HCT116 (cell line): Measurements from ENCODE around the gene MYOF. TPM values are rescaled to one million over a fixed set of nuclear protein-coding genes. Genes with fewer than 3 reads are reported as not detected.

Experiments
- ATAC-seq: fragments of 200-7000 bp; cut with Tn5 transposase; 2 replicates; pipeline ENCODE4 v1.9.1; 2020; ENCODE audit warnings: mild to moderate bottlenecking, moderate library complexity
- BruUV-seq: library from RNA; stranded (reverse); fragments of 400-500 nt; replicated peaks from 2 replicates; lab custom pipeline; 2021; lab: Mats Ljungman, UMichigan
- CTCF ChIA-PET: fragments of 300-600 bp; sonication (Branson Sonifier 250); formaldehyde crosslinking; loops from one replicate; lab custom pipeline; 2021; ENCODE audit warnings: antibody characterized with exemption; lab: Charles Lee
- POLR2A ChIA-PET: fragments of 300-600, 350-600 bp; sonication (Branson Sonifier 250); formaldehyde crosslinking; loops from one replicate; lab custom pipeline; 2021; ENCODE audit warnings: antibody characterized with exemption; lab: Charles Lee
- RAD21 ChIA-PET, 2 experiments: fragments of 300-600 bp; sonication (Branson Sonifier 250); formaldehyde crosslinking; loops; one replicate each; lab custom pipeline; 2023; ENCODE audit warnings: low total read pairs in 2 of 2; ENCODE audit not compliant: uncharacterized antibody in 2 of 2, unreplicated experiment in 2 of 2, low non-redundant PET in 1 of 2; lab: Charles Lee
- DNase-seq: peaks from one replicate; pipeline ENCODE4 v3.0.0-alpha.2; 2010; ENCODE audit warnings: low read depth, low spot score
- H2AFZ ChIP-seq: fragments of 200-600 bp; shearing (Covaris generic), sonication (generic); 2 replicates; pipeline ENCODE4 v1.6.1; 2017; ENCODE audit warnings: low read depth, mixed run types, mixed read lengths, antibody characterized with exemption, low read length; ENCODE audit not compliant: poor library complexity, severe bottlenecking
- H3K27ac ChIP-seq: 2 replicates; pipeline ENCODE4 v1.5.1; 2012; ENCODE audit warnings: low read depth, low read length
- H3K27me3 ChIP-seq: fragments of 200-600 bp; sonication (generic); 2 replicates; pipeline ENCODE4 v1.6.1; 2016; ENCODE audit warnings: mixed run types, low read length, mixed read lengths; ENCODE audit not compliant: insufficient read depth
- H3K36me3 ChIP-seq, 2 experiments: fragments of 200-500 bp in 1 of 2; fragments of 200-600 bp in 1 of 2; sonication (Bioruptor generic) in 1 of 2; sonication (generic) in 1 of 2; 2 replicates each; pipeline versions ENCODE4 v1.5.1 to v1.6.1; 2014 to 2016; ENCODE audit warnings: low read length in 2 of 2, inconsistent platforms in 1 of 2, mixed read lengths in 1 of 2, mixed run types in 1 of 2; ENCODE audit not compliant: insufficient read depth in 2 of 2, control insufficient read depth in 1 of 2
- H3K4me1 ChIP-seq, 2 experiments: fragments of 200-600 bp in 1 of 2; sonication (generic) in 1 of 2; 2 replicates each; pipeline versions ENCODE4 v1.5.1 to v1.6.1; 2012 to 2017; ENCODE audit warnings: low read length in 2 of 2, inconsistent platforms in 1 of 2, mild to moderate bottlenecking in 1 of 2, mixed read lengths in 1 of 2, mixed run types in 1 of 2, moderate library complexity in 1 of 2; ENCODE audit not compliant: insufficient read depth in 2 of 2, control insufficient read depth in 1 of 2
- H3K4me2 ChIP-seq: fragments of 200-600 bp; sonication (generic); 2 replicates; pipeline ENCODE4 v1.6.1; 2017; ENCODE audit warnings: mixed run types, low read length, mixed read lengths
- H3K4me3 ChIP-seq, 2 experiments: fragments of 200-600 bp in 1 of 2; sonication (generic) in 1 of 2; replicated peaks in 1 of 2; 2 replicates each; pipeline ENCODE4 v1.5.1; 2011 to 2016; ENCODE audit warnings: low read length in 2 of 2, control low read depth in 1 of 2, low read depth in 1 of 2, mild to moderate bottlenecking in 1 of 2, mixed read lengths in 1 of 2, mixed run types in 1 of 2
- H3K79me2 ChIP-seq: fragments of 200-600 bp; sonication (generic); 2 replicates; pipeline ENCODE4 v1.6.1; 2017; ENCODE audit warnings: mild to moderate bottlenecking, mixed run types, low read length, moderate library complexity, mixed read lengths; ENCODE audit not compliant: insufficient read depth
- H3K9ac ChIP-seq: fragments of 200-600 bp; sonication (generic); 2 replicates; pipeline ENCODE4 v1.6.1; 2016; ENCODE audit warnings: low read length, mixed read lengths
- H3K9me2 ChIP-seq: fragments of 200-600 bp; sonication (generic), shearing (Covaris generic); 2 replicates; pipeline ENCODE4 v1.6.1; 2017; ENCODE audit warnings: mixed run types, mild to moderate bottlenecking, moderate library complexity; ENCODE audit not compliant: insufficient read depth
- H3K9me3 ChIP-seq, 2 experiments: fragments of 200-500 bp in 1 of 2; fragments of 200-600 bp in 1 of 2; sonication (Bioruptor generic) in 1 of 2; sonication (generic) in 1 of 2; 2 replicates each; pipeline ENCODE4 v1.6.1; 2014 to 2017; ENCODE audit warnings: low read length in 2 of 2, mixed read lengths in 2 of 2, inconsistent platforms in 1 of 2, low read depth in 1 of 2, mild to moderate bottlenecking in 1 of 2, mixed run types in 1 of 2, moderate library complexity in 1 of 2; ENCODE audit not compliant: control insufficient read depth in 1 of 2, insufficient read depth in 1 of 2
- H4K20me1 ChIP-seq: fragments of 200-600 bp; sonication (generic), shearing (Covaris generic); 2 replicates; pipeline ENCODE4 v1.6.1; 2017; ENCODE audit warnings: mixed run types, mild to moderate bottlenecking, moderate library complexity; ENCODE audit not compliant: insufficient read depth
- ATF3 ChIP-seq: IDR thresholded peaks from 2 replicates; pipeline ENCODE4 v1.6.1; 2012
- CBX3 ChIP-seq: IDR thresholded peaks from 2 replicates; pipeline ENCODE4 v1.6.1; 2012; ENCODE audit warnings: low read depth
- EZH2phosphoT487 ChIP-seq: fragments of 200-600 bp; IDR thresholded peaks from 2 replicates; pipeline ENCODE4 v1.6.1; 2018; ENCODE audit warnings: antibody characterized with exemption, borderline replicate concordance
- FOSL1 ChIP-seq: IDR thresholded peaks from 2 replicates; pipeline ENCODE4 v1.6.1; 2012; ENCODE audit warnings: low read depth
- MAX ChIP-seq: IDR thresholded peaks from 2 replicates; pipeline ENCODE4 v1.6.1; 2012
- YY1 ChIP-seq: IDR thresholded peaks from 2 replicates; pipeline ENCODE4 v1.6.1; 2011; ENCODE audit warnings: low read length, low read depth, moderate library complexity, mild to moderate bottlenecking; ENCODE audit not compliant: insufficient replicate concordance; ENCODE audit errors: extremely low read depth
- ZBTB33 ChIP-seq: IDR thresholded peaks from 2 replicates; pipeline ENCODE4 v1.6.1; 2011; ENCODE audit warnings: mild to moderate bottlenecking, low read length, moderate library complexity; ENCODE audit not compliant: insufficient replicate concordance; ENCODE audit errors: extremely low read depth
- ZFX ChIP-seq: fragments of 450-650 bp; IDR thresholded peaks from 2 replicates; pipeline ENCODE4 v1.6.1; 2017
- intact Hi-C: fragments of 100-400 bp; cut with micrococcal nuclease; formaldehyde crosslinking; loops from 2 replicates; pipeline ENCODE4 v1.10.0; 2022
- total RNA-seq: library from RNA; stranded (reverse); gene quantifications from one replicate; pipeline ENCODE4 v1.2.1, GENCODE V29; 2021; ENCODE audit not compliant: unreplicated experiment

The MYOF gene
- total RNA-seq, 1 experiment from 2014 or later = 250 TPM

GRCh38 chr10:93261961-93262610 lies 220.0 kb downstream of the MYOF start:
- Histone ChIP-seq H3K27me3 (no peaks in the 10 kb centered on the region), H3K9me3 (no peaks in the 10 kb centered on the region), H3K4me3 (no peak overlapping the region), H2AFZ (no peak overlapping the region), H3K4me1 (no peaks in the 10 kb centered on the region; a peak in 1 of 4 replicates), H3K9me2 (no peaks in the 10 kb centered on the region), H3K4me2 (no peak overlapping the region), H4K20me1 (no peaks in the 10 kb centered on the region)
- DNase-seq = no peak
- ATAC-seq = no peak
- intact Hi-C loops = no loop called here
- POLR2A ChIA-PET = no interaction called here
- CTCF ChIA-PET = no interaction called here
- TF ChIP-seq ZFX = no peak
- TF ChIP-seq YY1 = no peak
- no peak for TF ChIP-seq EZH2phosphoT487
- no peak for TF ChIP-seq FOSL1
- TF ChIP-seq, all 23 proteins: peak for 0
- RAD21 ChIA-PET = no interaction called here
- no peak overlapping the region for H3K27ac ChIP-seq
- BruUV-seq = no TSS peak
- H3K36me3 ChIP-seq = no peaks in the 10 kb centered on the region
- H3K9ac ChIP-seq = no peak overlapping the region
- H3K79me2 ChIP-seq = no peaks in the 10 kb centered on the region

GRCh38 chr10:93261089-93261488 lies 221.0 kb downstream of the MYOF start:
- Histone ChIP-seq H3K79me2 (no peaks in the 10 kb centered on the region), H3K9ac (no peak overlapping the region), H3K4me2 (no peak overlapping the region), H3K4me1 (no peaks in the 10 kb centered on the region; a peak in 1 of 4 replicates), H3K27me3 (no peaks in the 10 kb centered on the region), H2AFZ (no peak overlapping the region), H3K4me3 (no peak overlapping the region), H3K9me2 (no peaks in the 10 kb centered on the region), H3K36me3 (no peaks in the 10 kb centered on the region), H3K9me3 (no peaks in the 10 kb centered on the region), H4K20me1 (no peaks in the 10 kb centered on the region), H3K27ac (no peak overlapping the region)
- BruUV-seq = no TSS peak
- no peak for ATAC-seq
- RAD21 ChIA-PET = no interaction called here
- TF ChIP-seq MAX (no peak), ZBTB33 (no peak), CBX3 (no peak), ATF3 (no peak)
- CTCF ChIA-PET = no interaction called here
- POLR2A ChIA-PET = no interaction called here
- intact Hi-C loops = no loop called here
- DNase-seq = no peak
